Endodermal cell (in vitro differentiated cells): ENCODE data around the gene KRT14. TPM values are rescaled to one million over a fixed set of nuclear protein-coding genes. Genes with fewer than 3 reads are reported as not detected.
A peak's percentile ranks its signal among the peaks of the same experiment; 100 is the strongest.

ENCODE experiments used
- DNase-seq: peaks from one replicate; pipeline ENCODE4 v3.0.0-alpha.2; 2017
- H3K27ac ChIP-seq: 2 replicates; pipeline ENCODE4 v1.5.1; 2013; ENCODE audit warnings: mild to moderate bottlenecking, low read depth, low read length, moderate library complexity
- H3K27me3 ChIP-seq: 2 replicates; pipeline ENCODE4 v1.6.1; 2013; ENCODE audit warnings: mild to moderate bottlenecking, low read length, moderate library complexity; ENCODE audit not compliant: insufficient read depth, control insufficient read depth, poor library complexity, severe bottlenecking
- H3K36me3 ChIP-seq: 2 replicates; pipeline ENCODE4 v1.7.0; 2013; ENCODE audit warnings: mild to moderate bottlenecking, low read length, moderate library complexity; ENCODE audit not compliant: control insufficient read depth, insufficient read depth
- H3K4me1 ChIP-seq: one replicate; pipeline ENCODE4 v1.7.0; 2013; ENCODE audit warnings: low read length; ENCODE audit not compliant: control insufficient read depth, insufficient read depth
- H3K4me3 ChIP-seq: 2 replicates; pipeline ENCODE4 v1.5.1; 2013; ENCODE audit warnings: mild to moderate bottlenecking, low read length, moderate library complexity
- H3K9ac ChIP-seq: 2 replicates; pipeline ENCODE4 v1.6.1; 2013; ENCODE audit warnings: mild to moderate bottlenecking, low read length, moderate library complexity; ENCODE audit not compliant: poor library complexity, severe bottlenecking; ENCODE audit errors: extremely low read depth
- H3K9me3 ChIP-seq: 2 replicates; pipeline ENCODE4 v1.6.1; 2013; ENCODE audit warnings: mild to moderate bottlenecking, low read length, moderate library complexity; ENCODE audit not compliant: control insufficient read depth
- H3K27ac Mint-ChIP-seq: 2 replicates; pipeline ENCODE4 v1.8.0; 2020; ENCODE audit warnings: mixed read lengths
- H3K27me3 Mint-ChIP-seq: 2 replicates; pipeline ENCODE4 v1.8.0; 2021; ENCODE audit warnings: mild to moderate bottlenecking, mixed read lengths; ENCODE audit not compliant: insufficient read depth
- H3K36me3 Mint-ChIP-seq: 2 replicates; pipeline ENCODE4 v1.8.0; 2020; ENCODE audit warnings: low read depth, mixed read lengths
- H3K4me1 Mint-ChIP-seq: 2 replicates; pipeline ENCODE4 v1.8.0; 2020; ENCODE audit warnings: mixed read lengths
- H3K4me3 Mint-ChIP-seq: 2 replicates; pipeline ENCODE4 v1.8.0; 2020; ENCODE audit warnings: mild to moderate bottlenecking, moderate library complexity, mixed read lengths
- H3K9me3 Mint-ChIP-seq: 2 replicates; pipeline ENCODE4 v1.8.0; 2020; ENCODE audit warnings: mild to moderate bottlenecking, mixed read lengths
- CTCF ChIP-seq: fragments of 200-600 bp; sonication (generic); conservative IDR thresholded peaks from 2 replicates; pipeline ENCODE4 v1.5.0; 2021; ENCODE audit warnings: antibody characterized with exemption, mild to moderate bottlenecking
- WGBS, 2 experiments: methylation state at CpG; one replicate each; pipeline versions ENCODE4 v1.1.5 to v1.1.7; 2013; ENCODE audit warnings: missing lambda C conversion rate in 2 of 2, mixed read lengths in 1 of 2; ENCODE audit not compliant: insufficient coverage in 1 of 2, insufficient read length in 1 of 2; 5-methylcytosine and 5-hydroxymethylcytosine counted together
- total RNA-seq, 2 donors: library from RNA; stranded (reverse); fragmentation: NEBNext Ultra II Directional in 1 of 2; extraction: Animal tissue kit (Norgen Biotek cat#: 25700) in 1 of 2; gene quantifications; 2 replicates in 1 of 2; 3 replicates in 1 of 2; pipeline ENCODE4 v1.2.1, GENCODE V29; 2021

KRT14 gene
- total RNA-seq, 2 donors from 2014 or later = not detected

GRCh38 chr17:41556931-41557330, 29.8 kb downstream of the KRT14 start:
- H3K9me3 ChIP-seq = no peaks in the 10 kb centered on the region
- H3K27me3 ChIP-seq = no peaks in the 10 kb centered on the region
- WGBS, 2 experiments = 90 to 96% methylated on average over 3 to 9 of the region's 9 CpGs
- Mint-ChIP-seq H3K36me3 (no peaks in the 10 kb centered on the region), H3K27ac (no peak overlapping the region), H3K4me1 (no peaks in the 10 kb centered on the region), H3K9me3 (no peaks in the 10 kb centered on the region), H3K4me3 (no peak overlapping the region), H3K27me3 (peaks cover 26% of the 10 kb centered on the region)
- H3K4me3 ChIP-seq = no peak overlapping the region
- H3K9ac ChIP-seq = no peak overlapping the region
- H3K36me3 ChIP-seq = no peaks in the 10 kb centered on the region
- no peak for DNase-seq
- no peaks in the 10 kb centered on the region for H3K4me1 ChIP-seq
- H3K27ac ChIP-seq = no peak overlapping the region
- TF ChIP-seq CTCF = no peak

- no peak overlapping the region for H3K27ac Mint-ChIP-seq
- Histone ChIP-seq H3K4me3 (no peak overlapping the region), H3K27ac (no peak overlapping the region), H3K27me3 (no peaks in the 10 kb centered on the region), H3K4me1 (no peaks in the 10 kb centered on the region), H3K36me3 (no peaks in the 10 kb centered on the region), H3K9me3 (no peaks in the 10 kb centered on the region), H3K9ac (no peak overlapping the region)
- no peaks in the 10 kb centered on the region for H3K4me1 Mint-ChIP-seq
- 83 to 87% methylated on average over 5 of the region's 5 CpGs for WGBS, 2 experiments
- no peaks in the 10 kb centered on the region for H3K9me3 Mint-ChIP-seq
- H3K36me3 Mint-ChIP-seq = no peaks in the 10 kb centered on the region
- H3K4me3 Mint-ChIP-seq = no peak overlapping the region
- no peak for TF ChIP-seq CTCF
- H3K27me3 Mint-ChIP-seq = peaks cover 23% of the 10 kb centered on the region
- no peak for DNase-seq
These were observed 30.4 kb downstream of the KRT14 start for GRCh38 chr17:41556306-41556705.

GRCh38 chr17:41555105-41555887, 31.4 kb downstream of the KRT14 start:
- Histone ChIP-seq H3K36me3 (no peaks in the 10 kb centered on the region), H3K9ac (no peak overlapping the region), H3K4me3 (no peak overlapping the region), H3K27ac (no peak overlapping the region), H3K4me1 (no peaks in the 10 kb centered on the region), H3K9me3 (no peaks in the 10 kb centered on the region), H3K27me3 (no peaks in the 10 kb centered on the region)
- Mint-ChIP-seq H3K27me3 (peaks cover 17% of the 10 kb centered on the region), H3K9me3 (no peaks in the 10 kb centered on the region), H3K27ac (no peak overlapping the region), H3K36me3 (no peaks in the 10 kb centered on the region), H3K4me1 (no peaks in the 10 kb centered on the region), H3K4me3 (no peak overlapping the region)
- WGBS, 2 experiments = 88% methylated on average over 5 of the region's 5 CpGs
- no peak for TF ChIP-seq CTCF
- peak; percentile 46 for DNase-seq
